T-helper 9 cell (primary cell): ENCODE measurements around the gene RPL7L1.

Source experiments
- DNase-seq: peaks from one replicate; pipeline ENCODE4 v3.0.0-alpha.2; 2020

RPL7L1 gene

GRCh38 chr6:42935322-42935721 is 55.9 kb downstream of the RPL7L1 start:
- DNase-seq = no peak

DNA sequence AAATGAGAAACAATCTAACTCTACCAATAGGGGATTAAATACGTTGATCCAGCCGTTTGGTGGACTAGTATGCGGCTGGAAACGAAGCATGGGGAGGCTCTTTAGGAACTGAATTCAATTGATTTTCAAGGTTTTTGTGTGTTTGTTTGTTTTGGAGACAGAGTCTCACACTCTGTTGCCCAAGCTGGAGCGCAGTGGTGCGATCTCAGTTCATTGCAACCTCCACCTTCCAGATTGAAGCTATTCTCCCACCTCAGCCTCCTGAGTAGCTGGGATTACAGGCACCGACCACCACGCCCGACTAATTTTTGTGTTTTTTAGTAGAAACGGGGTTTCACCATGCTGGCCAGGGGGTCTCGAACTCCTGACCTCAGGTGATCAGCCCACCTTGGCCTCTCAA is 57.0 kb downstream of the RPL7L1 start:
- no peak for DNase-seq

DNA sequence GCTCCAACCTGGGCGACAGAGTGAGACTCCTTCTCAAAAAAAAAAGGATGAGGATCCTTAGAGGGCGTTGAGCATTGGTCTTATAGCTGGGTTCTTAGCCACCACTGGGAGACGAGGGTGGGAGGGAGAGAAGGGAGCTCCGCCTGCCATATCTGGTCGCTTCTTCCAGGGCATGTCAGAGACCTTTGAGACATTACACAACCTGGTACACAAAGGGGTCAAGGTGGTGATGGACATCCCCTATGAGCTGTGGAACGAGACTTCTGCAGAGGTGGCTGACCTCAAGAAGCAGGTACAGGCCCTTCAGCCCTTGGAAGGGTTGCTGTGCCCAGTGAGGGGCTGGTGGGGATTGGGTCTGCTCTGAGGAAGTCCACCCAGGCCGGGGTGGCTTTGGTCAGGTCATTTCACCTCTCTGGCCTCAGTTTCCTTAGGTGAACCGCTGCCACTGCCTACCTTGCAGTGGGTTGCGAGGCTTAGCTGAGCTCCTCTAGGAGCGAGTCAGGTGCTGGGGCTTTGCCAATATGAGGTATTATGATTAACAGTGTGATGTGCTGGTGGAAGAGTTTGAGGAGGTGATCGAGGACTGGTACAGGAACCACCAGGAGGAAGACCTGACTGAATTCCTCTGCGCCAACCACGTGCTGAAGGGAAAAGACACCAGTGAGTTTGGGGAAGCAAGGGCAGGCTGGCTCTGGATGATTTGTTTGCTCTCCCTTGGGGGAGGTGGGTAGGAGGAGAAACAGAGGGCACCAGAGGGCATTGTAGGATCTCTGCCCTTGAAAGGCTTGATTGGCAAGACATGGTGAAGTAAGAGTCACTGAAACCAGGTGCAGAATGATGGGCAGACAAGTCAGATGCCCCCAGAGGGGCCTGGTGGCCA is 58.4 kb downstream of the RPL7L1 start:
- no peak for DNase-seq

DNA sequence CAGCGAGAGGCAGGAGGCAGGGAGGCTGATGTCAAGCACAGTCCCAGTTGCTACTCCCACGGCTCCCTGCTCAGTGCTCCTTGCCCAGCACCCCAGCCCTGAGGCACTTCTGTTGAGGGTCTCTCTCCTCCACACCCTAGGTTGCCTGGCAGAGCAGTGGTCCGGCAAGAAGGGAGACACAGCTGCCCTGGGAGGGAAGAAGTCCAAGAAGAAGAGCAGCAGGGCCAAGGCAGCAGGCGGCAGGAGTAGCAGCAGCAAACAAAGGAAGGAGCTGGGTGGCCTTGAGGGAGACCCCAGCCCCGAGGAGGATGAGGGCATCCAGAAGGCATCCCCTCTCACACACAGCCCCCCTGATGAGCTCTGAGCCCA is 59.0 kb downstream of the RPL7L1 start:
- no peak for DNase-seq

DNA sequence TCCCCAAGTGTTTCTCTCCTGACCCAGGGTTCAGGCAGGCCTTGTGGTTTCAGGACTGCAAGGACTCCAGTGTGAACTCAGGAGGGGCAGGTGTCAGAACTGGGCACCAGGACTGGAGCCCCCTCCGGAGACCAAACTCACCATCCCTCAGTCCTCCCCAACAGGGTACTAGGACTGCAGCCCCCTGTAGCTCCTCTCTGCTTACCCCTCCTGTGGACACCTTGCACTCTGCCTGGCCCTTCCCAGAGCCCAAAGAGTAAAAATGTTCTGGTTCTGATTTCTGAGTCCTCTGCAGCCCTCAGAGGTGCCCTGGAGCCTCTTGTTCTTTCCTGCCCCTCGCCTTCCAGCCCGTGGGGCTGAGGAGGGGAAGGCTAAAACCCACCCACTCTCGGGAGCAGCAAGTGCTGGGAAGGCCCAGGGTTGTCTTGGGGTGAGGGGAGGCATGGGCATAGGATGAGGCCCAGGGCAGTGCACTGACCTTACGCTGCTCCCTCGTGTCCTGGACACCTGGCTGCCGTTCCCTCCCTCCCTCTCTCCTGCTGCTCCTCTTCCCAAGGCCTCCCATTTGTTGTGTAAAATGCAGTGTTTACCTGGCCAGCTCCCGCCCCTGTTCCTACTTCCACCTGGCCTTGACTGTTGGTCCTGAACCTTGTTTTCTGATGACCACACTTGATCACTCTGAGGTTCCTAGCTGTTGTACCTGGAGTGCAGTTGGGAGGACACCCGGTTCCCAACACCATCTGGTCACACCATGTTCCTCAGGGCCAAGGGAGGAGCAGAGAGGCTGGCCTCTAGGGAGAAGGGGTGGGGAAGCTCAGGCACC is 59.8 kb downstream of the RPL7L1 start:
- no peak for DNase-seq
